Measurements from ENCODE around the gene ROBO1. TPM values are rescaled to one million over a fixed set of nuclear protein-coding genes. Genes with fewer than 3 reads are reported as not detected.

ROBO1 gene
- total RNA-seq, 1 donor: 69.8 TPM

DNA sequence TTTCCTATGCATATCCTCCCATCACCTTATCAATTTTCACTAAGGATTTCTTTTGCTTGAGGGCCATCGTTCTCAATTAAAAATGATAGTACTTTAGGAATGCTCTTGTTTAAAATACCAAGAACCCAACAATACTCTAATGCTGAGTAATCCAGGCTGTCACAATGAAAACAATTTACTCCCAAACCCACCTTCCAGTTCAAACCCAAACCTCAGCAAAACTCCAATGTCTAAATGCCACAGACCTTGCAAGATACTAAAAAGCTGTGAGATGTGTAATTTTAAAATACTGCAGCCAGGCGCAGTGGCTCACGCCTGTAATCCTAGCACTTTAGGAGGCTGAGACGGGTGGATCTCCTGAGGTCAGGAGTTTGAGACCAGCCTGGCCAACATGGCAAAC lies 889.8 kb downstream of the ROBO1 start:
- H4K20me1 ChIP-seq (ENCODE audit: insufficient read depth, low read length): no peaks in the 10 kb centered on the region
- TF ChIP-seq, protein P1, sequence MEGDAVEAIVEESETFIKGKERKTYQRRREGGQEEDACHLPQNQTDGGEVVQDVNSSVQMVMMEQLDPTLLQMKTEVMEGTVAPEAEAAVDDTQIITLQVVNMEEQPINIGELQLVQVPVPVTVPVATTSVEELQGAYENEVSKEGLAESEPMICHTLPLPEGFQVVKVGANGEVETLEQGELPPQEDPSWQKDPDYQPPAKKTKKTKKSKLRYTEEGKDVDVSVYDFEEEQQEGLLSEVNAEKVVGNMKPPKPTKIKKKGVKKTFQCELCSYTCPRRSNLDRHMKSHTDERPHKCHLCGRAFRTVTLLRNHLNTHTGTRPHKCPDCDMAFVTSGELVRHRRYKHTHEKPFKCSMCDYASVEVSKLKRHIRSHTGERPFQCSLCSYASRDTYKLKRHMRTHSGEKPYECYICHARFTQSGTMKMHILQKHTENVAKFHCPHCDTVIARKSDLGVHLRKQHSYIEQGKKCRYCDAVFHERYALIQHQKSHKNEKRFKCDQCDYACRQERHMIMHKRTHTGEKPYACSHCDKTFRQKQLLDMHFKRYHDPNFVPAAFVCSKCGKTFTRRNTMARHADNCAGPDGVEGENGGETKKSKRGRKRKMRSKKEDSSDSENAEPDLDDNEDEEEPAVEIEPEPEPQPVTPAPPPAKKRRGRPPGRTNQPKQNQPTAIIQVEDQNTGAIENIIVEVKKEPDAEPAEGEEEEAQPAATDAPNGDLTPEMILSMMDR (IDR thresholded peaks at IDR 0.05; ENCODE audit: extremely low read depth, low read depth, low read length): no peak
- no peaks in the 10 kb centered on the region for H3K79me2 ChIP-seq (ENCODE audit: insufficient read depth, low read length)
- no peak overlapping the region for H2AFZ ChIP-seq (ENCODE audit: low read length)
- no peaks in the 10 kb centered on the region for H3K9me3 ChIP-seq (ENCODE audit: low read depth, low read length)
- no peak overlapping the region for H3K4me2 ChIP-seq (ENCODE audit: insufficient read depth, low read length)
- no peak overlapping the region for H3K27ac ChIP-seq (ENCODE audit: low read depth, low read length)
- no peak for DNase-seq (ENCODE audit: insufficient read length, low spot score, missing footprints)
- H3K4me1 ChIP-seq (ENCODE audit: insufficient read depth, low read length): peaks cover 17% of the 10 kb centered on the region
- no peaks in the 10 kb centered on the region for H3K27me3 ChIP-seq (ENCODE audit: insufficient read depth, low read length)
- no peaks in the 10 kb centered on the region for H3K36me3 ChIP-seq (ENCODE audit: insufficient read depth, low read length)
- no peak overlapping the region for H3K4me3 ChIP-seq (ENCODE audit: insufficient read depth, low read length)

- peak overlapping the region; percentile 12 for H3K4me2 ChIP-seq (ENCODE audit: insufficient read depth, low read length)
- no peaks in the 10 kb centered on the region for H3K27me3 ChIP-seq (ENCODE audit: insufficient read depth, low read length)
- no peaks in the 10 kb centered on the region for H3K9me3 ChIP-seq (ENCODE audit: low read depth, low read length)
- peaks cover 17% of the 10 kb centered on the region for H3K4me1 ChIP-seq (ENCODE audit: insufficient read depth, low read length)
- no peak for DNase-seq (ENCODE audit: insufficient read length, low spot score, missing footprints)
- no peaks in the 10 kb centered on the region for H4K20me1 ChIP-seq (ENCODE audit: insufficient read depth, low read length)
- H3K36me3 ChIP-seq (ENCODE audit: insufficient read depth, low read length): no peaks in the 10 kb centered on the region
- H3K79me2 ChIP-seq (ENCODE audit: insufficient read depth, low read length): no peaks in the 10 kb centered on the region
- no peak overlapping the region for H2AFZ ChIP-seq (ENCODE audit: low read length)
- H3K27ac ChIP-seq (ENCODE audit: low read depth, low read length): peak overlapping the region; percentile 13
- no peak overlapping the region for H3K4me3 ChIP-seq (ENCODE audit: insufficient read depth, low read length)
- TF ChIP-seq, protein P1 (IDR thresholded peaks at IDR 0.05; ENCODE audit: extremely low read depth, low read depth, low read length): no peak
Measured at GRCh38 chr3:78875851-78876250, 891.9 kb downstream of the ROBO1 start.

DNA sequence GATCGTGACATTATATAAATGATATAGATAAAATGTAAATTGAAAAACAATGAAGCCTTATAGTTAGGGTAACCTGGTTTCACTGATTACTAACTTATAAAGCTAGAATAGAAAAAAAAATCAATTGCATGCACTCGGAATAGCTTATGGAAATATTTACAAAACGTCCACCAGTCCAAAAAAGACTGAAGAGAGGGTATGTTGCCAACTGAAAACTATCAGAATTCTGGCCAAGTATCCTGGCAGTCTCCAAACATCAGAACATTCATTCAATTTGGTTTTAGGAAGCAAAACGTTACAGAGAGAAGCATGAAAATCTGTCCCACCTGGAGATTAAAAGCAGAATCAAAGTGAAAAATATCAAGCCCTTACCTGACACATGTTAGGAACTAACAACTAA lies 892.4 kb downstream of the ROBO1 start:
- Histone ChIP-seq H2AFZ (ENCODE audit: low read length) (no peak overlapping the region), H3K27me3 (ENCODE audit: insufficient read depth, low read length) (no peaks in the 10 kb centered on the region), H3K4me3 (ENCODE audit: insufficient read depth, low read length) (no peak overlapping the region), H3K4me1 (ENCODE audit: insufficient read depth, low read length) (peaks cover 17% of the 10 kb centered on the region), H3K79me2 (ENCODE audit: insufficient read depth, low read length) (no peaks in the 10 kb centered on the region), H3K9me3 (ENCODE audit: low read depth, low read length) (no peaks in the 10 kb centered on the region), H3K27ac (ENCODE audit: low read depth, low read length) (peak overlapping the region; percentile 13), H3K4me2 (ENCODE audit: insufficient read depth, low read length) (peak overlapping the region; percentile 12), H4K20me1 (ENCODE audit: insufficient read depth, low read length) (no peaks in the 10 kb centered on the region), H3K36me3 (ENCODE audit: insufficient read depth, low read length) (no peaks in the 10 kb centered on the region)
- DNase-seq (ENCODE audit: insufficient read length, low spot score, missing footprints): no peak
- TF ChIP-seq, protein P1 (IDR thresholded peaks at IDR 0.05; ENCODE audit: extremely low read depth, low read depth, low read length): no peak

DNA sequence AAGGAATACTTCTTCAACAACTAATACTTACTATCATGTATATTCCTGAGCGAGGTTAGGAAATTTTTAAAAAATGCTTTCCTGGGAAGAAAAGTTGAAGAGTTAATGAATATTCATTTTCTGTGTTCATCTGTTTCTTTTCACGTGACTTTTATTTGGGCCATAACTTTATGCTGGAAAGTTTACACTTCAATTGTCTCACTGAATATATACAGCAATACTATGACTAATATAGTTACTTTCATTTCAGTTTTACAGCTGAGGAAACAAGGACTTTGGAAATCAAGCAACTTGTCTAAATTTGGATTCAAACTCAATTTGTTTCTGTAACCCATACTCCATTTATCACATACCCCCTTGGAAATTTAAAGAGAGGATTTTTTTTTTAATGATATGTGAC lies 894.2 kb downstream of the ROBO1 start:
- Histone ChIP-seq H3K9me3 (ENCODE audit: low read depth, low read length) (no peaks in the 10 kb centered on the region), H3K36me3 (ENCODE audit: insufficient read depth, low read length) (no peaks in the 10 kb centered on the region), H3K27me3 (ENCODE audit: insufficient read depth, low read length) (no peaks in the 10 kb centered on the region), H2AFZ (ENCODE audit: low read length) (no peak overlapping the region), H4K20me1 (ENCODE audit: insufficient read depth, low read length) (no peaks in the 10 kb centered on the region), H3K4me2 (ENCODE audit: insufficient read depth, low read length) (peak overlapping the region; percentile 38), H3K27ac (ENCODE audit: low read depth, low read length) (no peak overlapping the region), H3K4me1 (ENCODE audit: insufficient read depth, low read length) (peaks cover 14% of the 10 kb centered on the region), H3K4me3 (ENCODE audit: insufficient read depth, low read length) (no peak overlapping the region), H3K79me2 (ENCODE audit: insufficient read depth, low read length) (no peaks in the 10 kb centered on the region)
- TF ChIP-seq, protein P1 (IDR thresholded peaks at IDR 0.05; ENCODE audit: extremely low read depth, low read depth, low read length): no peak
- DNase-seq (ENCODE audit: insufficient read length, low spot score, missing footprints): no peak
